ENCODE data around the gene AMZ2. TPM values are rescaled to one million over a fixed set of nuclear protein-coding genes. Genes with fewer than 3 reads are reported as not detected.

Gene AMZ2
- total and polyA plus RNA-seq, 3 donors (not counting 1 experiment from before 2014, with no cell fraction given), result 83.9 to 124 (median 96.4) TPM

Other genes with a start within 250 kb of the AMZ2 start
- gene KPNA2, start 212.3 kb upstream of the AMZ2 start, total RNA-seq, result 100 to 1,000 TPM in 1 of 2 donors, 10 to 100 TPM in 1; 63.7 to 168 TPM
- gene KPNA2, start 212.3 kb upstream of the AMZ2 start, polyA plus RNA-seq, result 263 TPM
- under 1 TPM in 1 of 2 donors, not detected in 1; 0.33 TPM for gene SLC16A6, start 43.1 kb downstream of the AMZ2 start, total RNA-seq
- gene SLC16A6, start 43.1 kb downstream of the AMZ2 start, polyA plus RNA-seq, result not detected
- 1 to 10 TPM in 1 of 2 donors, under 1 TPM in 1; 0.99 to 2.7 TPM for gene ARSG, start 43.5 kb downstream of the AMZ2 start, total RNA-seq
- gene ARSG, start 43.5 kb downstream of the AMZ2 start, polyA plus RNA-seq, result 0.08 TPM
- gene WIPI1, start 209.5 kb downstream of the AMZ2 start, total RNA-seq, result 10 to 100 TPM; 44.9 to 79.0 TPM
- gene WIPI1, start 209.5 kb downstream of the AMZ2 start, polyA plus RNA-seq, result 40.2 TPM

Measured in mammary epithelial cell (primary cell).